H1 (cell line): ENCODE measurements around the gene MAD2L2. TPM values are rescaled to one million over a fixed set of nuclear protein-coding genes. Genes with fewer than 3 reads are reported as not detected.

Experiments
- CTCF ChIA-PET: fragments of 300-600 bp; sonication (Branson Sonifier 250); formaldehyde crosslinking; loops from one replicate; lab custom pipeline; 2021; ENCODE audit not compliant: partially characterized antibody; lab: Charles Lee
- POLR2A ChIA-PET: fragments of 300-600 bp; sonication (Branson Sonifier 250); formaldehyde crosslinking; loops from one replicate; lab custom pipeline; 2021; ENCODE audit warnings: inconsistent platforms; ENCODE audit not compliant: partially characterized antibody; lab: Charles Lee
- DNase-seq, 2 experiments: peaks; one replicate each; pipeline versions ENCODE4 v3.0.0 to v3.0.0-alpha.2; 2010 to 2022; ENCODE audit warnings: low spot score in 2 of 2, low read depth in 1 of 2, mixed read lengths in 1 of 2
- FAIRE-seq: peaks from 2 replicates; lab custom pipeline; 2011; peaks lifted over from hg19 to GRCh38; lab: Jason Lieb, UNC
- H2AFZ ChIP-seq: 2 replicates; pipeline ENCODE4 v1.8.1; 2012; ENCODE audit warnings: low read length, inconsistent platforms
- H2AK5ac ChIP-seq: 2 replicates; pipeline ENCODE4 v1.6.1; 2013; ENCODE audit warnings: low read depth, low read length
- H2BK120ac ChIP-seq: replicated peaks from 2 replicates; pipeline ENCODE3; 2013; ENCODE audit warnings: low read depth, low read length, inconsistent platforms
- H2BK12ac ChIP-seq: 2 replicates; pipeline ENCODE4 v1.6.1; 2013; ENCODE audit warnings: low read depth, low read length
- H2BK15ac ChIP-seq: 2 replicates; pipeline ENCODE4 v1.6.1; 2013; ENCODE audit warnings: low read length
- H2BK20ac ChIP-seq: 2 replicates; pipeline ENCODE4 v1.6.1; 2013; ENCODE audit warnings: low read length
- H2BK5ac ChIP-seq: 2 replicates; pipeline ENCODE4 v1.6.1; 2013; ENCODE audit warnings: low read depth, low read length
- H3K14ac ChIP-seq: 2 replicates; pipeline ENCODE4 v1.6.1; 2013; ENCODE audit warnings: inconsistent platforms; ENCODE audit not compliant: insufficient read length
- H3K18ac ChIP-seq: 2 replicates; pipeline ENCODE4 v1.6.1; 2013; ENCODE audit warnings: low read length; ENCODE audit errors: extremely low read depth
- H3K23ac ChIP-seq: 2 replicates; pipeline ENCODE4 v1.6.1; 2013; ENCODE audit warnings: inconsistent platforms; ENCODE audit not compliant: insufficient read length
- H3K23me2 ChIP-seq: 2 replicates; pipeline ENCODE4 v1.6.1; 2013; ENCODE audit warnings: low read depth, low read length
- H3K27ac ChIP-seq: 2 replicates; pipeline ENCODE4 v1.6.1; 2011; ENCODE audit warnings: low read depth, low read length, inconsistent platforms
- H3K27me3 ChIP-seq, 4 experiments: replicated peaks in 1 of 4; 1 replicate in 1 of 4; 2 replicates in 3 of 4; pipeline versions ENCODE4 v1.6.1 to v1.8.1; 2011 to 2013; ENCODE audit warnings: low read length in 3 of 4, mild to moderate bottlenecking in 3 of 4, inconsistent platforms in 2 of 4, mixed read lengths in 2 of 4, moderate library complexity in 1 of 4; ENCODE audit not compliant: control insufficient read depth in 3 of 4, insufficient read depth in 3 of 4; ENCODE audit errors: extremely low read depth in 1 of 4
- H3K36me3 ChIP-seq, 4 experiments: 2 replicates each; pipeline versions ENCODE4 v1.6.1 to v1.8.1; 2011 to 2013; ENCODE audit warnings: mild to moderate bottlenecking in 4 of 4, low read length in 3 of 4, moderate library complexity in 2 of 4, control low read depth in 1 of 4, inconsistent platforms in 1 of 4; ENCODE audit not compliant: insufficient read depth in 4 of 4, control insufficient read depth in 2 of 4
- H3K4ac ChIP-seq: replicated peaks from 2 replicates; pipeline ENCODE3; 2013; ENCODE audit warnings: low read length, low read depth, mixed read lengths, inconsistent platforms; ENCODE audit not compliant: insufficient read length
- H3K4me1 ChIP-seq, 4 experiments: replicated peaks in 1 of 4; 1 replicate in 1 of 4; 2 replicates in 3 of 4; pipeline versions ENCODE4 v1.6.1 to v1.8.1; 2011 to 2013; ENCODE audit warnings: low read length in 3 of 4, inconsistent platforms in 2 of 4, mixed read lengths in 1 of 4; ENCODE audit not compliant: insufficient read depth in 4 of 4, control insufficient read depth in 3 of 4
- H3K4me2 ChIP-seq, 2 experiments: 2 replicates each; pipeline versions ENCODE4 v1.6.1 to v1.8.1; 2011 to 2013; ENCODE audit warnings: low read depth in 2 of 2, low read length in 2 of 2, control low read depth in 1 of 2, inconsistent platforms in 1 of 2, mild to moderate bottlenecking in 1 of 2; ENCODE audit not compliant: insufficient read depth in 1 of 2
- H3K4me3 ChIP-seq, 4 experiments: fragments of 200-600, 300-600 bp in 1 of 4; sonication (generic), shearing (Covaris generic), sonication (Bioruptor Twin) in 1 of 4; 2 replicates each; pipeline versions ENCODE4 v1.5.1 to v1.8.1; 2011 to 2016; ENCODE audit warnings: low read length in 4 of 4, low read depth in 3 of 4, control low read depth in 2 of 4, inconsistent platforms in 2 of 4, mild to moderate bottlenecking in 2 of 4, mixed read lengths in 1 of 4, moderate library complexity in 1 of 4; ENCODE audit not compliant: insufficient read depth in 2 of 4; ENCODE audit errors: extremely low read depth in 1 of 4
- H3K56ac ChIP-seq: replicated peaks from 2 replicates; pipeline ENCODE3; 2013; ENCODE audit warnings: low read depth, mild to moderate bottlenecking, mixed read lengths, low read length, inconsistent platforms; ENCODE audit not compliant: insufficient read length
- H3K79me1 ChIP-seq: 2 replicates; pipeline ENCODE4 v1.6.1; 2013; ENCODE audit warnings: low read depth, low read length, control low read depth
- H3K79me2 ChIP-seq, 2 experiments: 2 replicates each; pipeline versions ENCODE4 v1.6.1 to v1.8.1; 2012 to 2013; ENCODE audit warnings: low read length in 2 of 2, mild to moderate bottlenecking in 2 of 2, inconsistent platforms in 1 of 2; ENCODE audit not compliant: insufficient read depth in 2 of 2, control insufficient read depth in 1 of 2
- H3K9ac ChIP-seq, 4 experiments: replicated peaks in 1 of 4; 1 replicate in 1 of 4; 2 replicates in 3 of 4; pipeline versions ENCODE4 v1.6.1 to v1.8.1; 2011 to 2013; ENCODE audit warnings: low read depth in 3 of 4, low read length in 3 of 4, control low read depth in 2 of 4, mild to moderate bottlenecking in 2 of 4, moderate library complexity in 2 of 4, inconsistent platforms in 1 of 4; ENCODE audit errors: extremely low read depth in 1 of 4
- H3K9me3 ChIP-seq, 2 experiments: 2 replicates each; pipeline versions ENCODE4 v1.6.1 to v1.8.1; 2012 to 2013; ENCODE audit warnings: mild to moderate bottlenecking in 2 of 2, moderate library complexity in 2 of 2, control low read depth in 1 of 2, inconsistent platforms in 1 of 2, low read depth in 1 of 2, low read length in 1 of 2, mixed read lengths in 1 of 2; ENCODE audit not compliant: insufficient read depth in 2 of 2
- H4K20me1 ChIP-seq, 2 experiments: replicated peaks in 1 of 2; 2 replicates each; pipeline versions ENCODE3 to v1.8.1; 2011 to 2013; ENCODE audit warnings: inconsistent platforms in 2 of 2, low read length in 2 of 2, mild to moderate bottlenecking in 1 of 2; ENCODE audit not compliant: insufficient read depth in 2 of 2, control insufficient read depth in 1 of 2
- H4K5ac ChIP-seq: 2 replicates; pipeline ENCODE4 v1.6.1; 2013; ENCODE audit warnings: low read length, low read depth, mixed read lengths, inconsistent platforms; ENCODE audit not compliant: insufficient read length
- H4K8ac ChIP-seq: 2 replicates; pipeline ENCODE4 v1.8.0; 2013; ENCODE audit warnings: mild to moderate bottlenecking, moderate library complexity, low read length, inconsistent platforms; ENCODE audit not compliant: insufficient read depth; ENCODE audit errors: extremely low read depth
- H4K91ac ChIP-seq: replicated peaks from 2 replicates; pipeline ENCODE3; 2013; ENCODE audit warnings: low read length, mixed read lengths, inconsistent platforms; ENCODE audit not compliant: insufficient read length
- JUN ChIP-seq: IDR thresholded peaks from 2 replicates; pipeline ENCODE4 v1.6.1; 2011; ENCODE audit warnings: low read depth, mild to moderate bottlenecking, improper control_type of control experiment, low read length
- KDM5A ChIP-seq: fragments of 200-600 bp; IDR thresholded peaks from 2 replicates; pipeline ENCODE4 v1.7.1; 2012; ENCODE audit warnings: mild to moderate bottlenecking, low read length, inconsistent platforms, mixed read lengths
- MAFK ChIP-seq: IDR thresholded peaks from 2 replicates; pipeline ENCODE4 v1.6.1; 2012; ENCODE audit warnings: low read depth, mild to moderate bottlenecking, improper control_type of control experiment, low read length
- NRF1 ChIP-seq: IDR thresholded peaks from 2 replicates; pipeline ENCODE4 v1.6.1; 2011; ENCODE audit warnings: mild to moderate bottlenecking, low read depth, low read length, improper control_type of control experiment
- RAD21 ChIP-seq, 2 experiments: IDR thresholded peaks in 1 of 2; conservative IDR thresholded peaks in 1 of 2; 2 replicates each; pipeline ENCODE4 v1.6.1; 2011; ENCODE audit warnings: low read depth in 2 of 2, low read length in 2 of 2, improper control_type of control experiment in 1 of 2, inconsistent platforms in 1 of 2, mild to moderate bottlenecking in 1 of 2, moderate library complexity in 1 of 2
- RNF2 ChIP-seq: fragments of 200-900, 300-1000 bp; sonication (generic); IDR thresholded peaks from 2 replicates; pipeline ENCODE4 v1.7.1; 2016; ENCODE audit warnings: borderline replicate concordance, low read depth, mild to moderate bottlenecking, antibody characterized with exemption, low read length; ENCODE audit not compliant: poor library complexity, severe bottlenecking; ENCODE audit errors: missing control alignments
- RXRA ChIP-seq: IDR thresholded peaks from 2 replicates; pipeline ENCODE4 v1.6.1; 2011; ENCODE audit warnings: low read depth, mild to moderate bottlenecking, low read length, moderate library complexity; ENCODE audit not compliant: insufficient read depth
- SIN3A ChIP-seq, 2 experiments: IDR thresholded peaks in 1 of 2; conservative IDR thresholded peaks in 1 of 2; 2 replicates each; pipeline ENCODE4 v1.6.1; 2011 to 2012; ENCODE audit warnings: low read length in 2 of 2, improper control_type of control experiment in 1 of 2, low read depth in 1 of 2, mild to moderate bottlenecking in 1 of 2
- SIRT6 ChIP-seq: IDR thresholded peaks from one replicate; pipeline ENCODE4 v1.7.1; 2012; ENCODE audit warnings: low read length, inconsistent platforms
- SIX5 ChIP-seq: IDR thresholded peaks from 2 replicates; pipeline ENCODE4 v1.6.1; 2011; ENCODE audit warnings: mild to moderate bottlenecking, low read depth, low read length
- SP1 ChIP-seq: IDR thresholded peaks from 2 replicates; pipeline ENCODE4 v1.6.1; 2011; ENCODE audit warnings: low read depth, low read length
- WGBS, 2 experiments: shearing (Covaris generic) in 1 of 2; methylation state at CpG; one replicate each; pipeline versions ENCODE4 v1.1.6 to v1.1.7; 2013 to 2015; ENCODE audit warnings: low lambda C conversion rate in 2 of 2, mixed read lengths in 2 of 2, inconsistent platforms in 1 of 2, low coverage in 1 of 2, missing lambda C conversion rate in 1 of 2; ENCODE audit not compliant: insufficient replicate concordance in 2 of 2, insufficient coverage in 1 of 2, insufficient read length in 1 of 2; ENCODE audit errors: extremely low coverage in 1 of 2, missing lambda C conversion rate in 1 of 2; 5-methylcytosine and 5-hydroxymethylcytosine counted together
- polyA plus RNA-seq, 7 experiments: library from polyadenylated mRNA; depleted of rRNA in 3 of 7; stranded (reverse) in 5 of 7; unstranded in 2 of 7; fragments of >200 nt in 5 of 7; fragments of 200-250 nt in 2 of 7; gene quantifications; 1 replicate in 5 of 7; 2 replicates in 1 of 7; 4 replicates in 1 of 7; pipeline versions ENCODE4 v1.2.1 to v1.2.3, GENCODE V29; 2011 to 2013; ENCODE audit warnings: missing spikeins in 2 of 7, mixed read lengths in 2 of 7
- total RNA-seq: library from RNA; stranded (reverse); fragmentation: NEBNext Ultra II Directional; extraction: Animal tissue kit (Norgen Biotek cat#: 25700); gene quantifications from 2 replicates; pipeline ENCODE4 v1.2.1, GENCODE V29; 2021

The MAD2L2 gene
- total and polyA plus RNA-seq, 2 of the 8 experiments (the other 6 are each of a cell fraction or from before 2014, with no cell fraction given) = 310 to 469 TPM

- H3K4me1 ChIP-seq = peaks cover 6 to 35% (median 29%) of the 10 kb centered on the region in 4 experiments
- no peak overlapping the region for H4K5ac ChIP-seq
- H2BK15ac ChIP-seq = peak overlapping the region; percentile 20; the same call in 1 of the 2 replicates
- no peaks in the 10 kb centered on the region; a peak in 1 of 8 replicates for H3K36me3 ChIP-seq
- ChIA-PET CTCF (interaction anchor here (0.6 to 3.4 kb wide), 18 partner anchors 8 to 588 kb away, joined by 3 to 14 read pairs (median 4); partner anchors contain the start of genes FBXO6 and MAD2L2), POLR2A (interaction anchor here (0.8 to 3.1 kb wide), 11 partner anchors 8 to 78 kb away, joined by 3 to 14 read pairs (median 3); partner anchors contain the start of gene FBXO6)
- H3K4me3 ChIP-seq = peak overlapping the region in 2 of 4 experiments; percentile 10 to 43; a peak in 2 of 8 replicates
- no peak overlapping the region for H2AFZ ChIP-seq
- H3K23ac ChIP-seq = no peak overlapping the region
- H2BK12ac ChIP-seq = peak overlapping the region; percentile 68; the same call in 1 of the 2 replicates
- no peak overlapping the region for H4K8ac ChIP-seq
- H2BK120ac ChIP-seq = no peak overlapping the region
- no peak overlapping the region for H4K91ac ChIP-seq
- no peak overlapping the region; the same call in 1 of the 2 replicates for H2AK5ac ChIP-seq
- H3K9me3 ChIP-seq = no peaks in the 10 kb centered on the region
- peaks cover 3 to 15% of the 10 kb centered on the region in 2 experiments for H4K20me1 ChIP-seq
- H3K27me3 ChIP-seq = peaks cover 0 to 4% (median 2%) of the 10 kb centered on the region in 4 experiments; a peak in 2 of 7 replicates
- DNase-seq (peak in 1 of 2 experiments; percentile 54), FAIRE-seq (no peak)
- no peak overlapping the region for H3K9ac ChIP-seq
- no peak overlapping the region for H2BK20ac ChIP-seq
- H3K23me2 ChIP-seq = peaks cover 7% of the 10 kb centered on the region; the same call in 1 of the 2 replicates
- H3K56ac ChIP-seq = no peak overlapping the region
- peaks cover 0 to 7% of the 10 kb centered on the region in 2 experiments; a peak in 1 of 4 replicates for H3K79me2 ChIP-seq
- peaks cover 3% of the 10 kb centered on the region for H3K79me1 ChIP-seq
- 0 out of 2 replicates have a peak overlapping the region, but pooled peaks have one; percentile 39 for H2BK5ac ChIP-seq
- 85% methylated on average over 18 of the region's 21 CpGs; no CpG with 5 or more reads in 1 of the 2 experiments for WGBS, 2 experiments
- H3K14ac ChIP-seq = no peak overlapping the region
- no peak overlapping the region for H3K4ac ChIP-seq
- peak overlapping the region in 1 of 2 experiments; percentile 64; a peak in 3 of 4 replicates for H3K4me2 ChIP-seq
- no peak overlapping the region for H3K18ac ChIP-seq
- H3K27ac ChIP-seq = no peak overlapping the region
- TF ChIP-seq SP1 = no peak
- no peak for TF ChIP-seq JUN
- no peak for TF ChIP-seq RNF2
- TF ChIP-seq SIN3A (conservative IDR thresholded peaks at IDR 0.05 in 1 of 2, IDR thresholded peaks at IDR 0.05 in 1 of 2; ENCODE audit: low read depth in 1 of 2, low read length in 2 of 2) = no peak
- no peak for TF ChIP-seq RXRA
- no peak for TF ChIP-seq SIX5
- TF ChIP-seq NRF1 = no peak
- TF ChIP-seq RAD21 (IDR thresholded peaks at IDR 0.05 in 1 of 2, conservative IDR thresholded peaks at IDR 0.05 in 1 of 2; ENCODE audit: low read depth in 2 of 2, low read length in 2 of 2) = no peak
- TF ChIP-seq MAFK = no peak
- TF ChIP-seq SIRT6 = no peak
- TF ChIP-seq KDM5A = no peak
Measured at GRCh38 chr1:11649624-11650330, 31.2 kb downstream of the MAD2L2 start.
